Activated CD4-positive, CD25-positive, alpha-beta regulatory T cell treated with anti-CD3 and anti-CD28 coated beads, Interleukin-2, amount 50 U/mL, for 24 hours (primary cell): Measurements from ENCODE around the gene ADARB2.
A peak's percentile ranks its signal among the peaks of the same experiment; 100 is the strongest.

Experiments
- ATAC-seq, 2 donors: fragments of 150-1000 bp; cut with Tn5 transposase; one replicate each; pipeline ENCODE4 v1.10.0; 2021; ENCODE audit warnings: mild to moderate bottlenecking in 1 of 2, moderate library complexity in 1 of 2

Gene ADARB2

GRCh38 chr10:1517684-1518083 lies 219.6 kb downstream of the ADARB2 start:
- ATAC-seq = no peak

GRCh38 chr10:1516492-1517165 lies 220.7 kb downstream of the ADARB2 start:
- ATAC-seq = no peak

DNA sequence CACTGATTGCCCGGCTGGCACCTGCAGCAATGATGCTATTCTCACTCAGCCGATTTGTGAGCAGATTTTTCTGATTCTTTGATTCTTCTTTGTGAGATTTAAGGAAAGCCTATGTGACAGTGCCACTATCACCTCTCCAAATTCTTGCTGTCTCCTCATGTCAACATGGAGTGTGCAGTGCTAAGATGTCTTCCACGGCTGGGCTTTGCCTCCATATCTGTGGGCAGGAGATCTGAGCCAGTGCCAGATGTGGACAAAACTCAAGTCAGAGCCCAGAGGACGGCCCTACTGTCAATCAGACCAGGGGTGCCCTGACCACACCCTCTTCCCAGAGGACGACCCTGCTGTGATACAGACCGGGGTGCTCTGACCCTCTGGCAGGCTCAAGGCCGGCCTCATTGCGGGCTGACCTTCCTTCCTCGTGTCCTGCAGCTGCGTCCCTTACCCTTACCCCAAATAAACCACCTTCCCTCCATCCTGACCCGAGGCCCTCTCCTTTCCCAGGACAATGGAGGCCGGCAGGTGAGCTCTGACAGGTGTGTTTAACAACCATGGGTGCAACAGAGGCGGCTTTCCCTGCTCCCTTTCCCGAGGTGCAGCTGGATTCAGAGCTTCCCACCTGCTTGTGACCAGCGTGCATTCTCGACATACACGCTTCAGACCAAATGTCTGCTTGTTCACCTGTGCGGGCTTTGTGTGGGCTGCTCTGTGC lies 221.4 kb downstream of the ADARB2 start:
- ATAC-seq = no peak

GRCh38 chr10:1515121-1515779 lies 222.1 kb downstream of the ADARB2 start:
- no peak for ATAC-seq

DNA sequence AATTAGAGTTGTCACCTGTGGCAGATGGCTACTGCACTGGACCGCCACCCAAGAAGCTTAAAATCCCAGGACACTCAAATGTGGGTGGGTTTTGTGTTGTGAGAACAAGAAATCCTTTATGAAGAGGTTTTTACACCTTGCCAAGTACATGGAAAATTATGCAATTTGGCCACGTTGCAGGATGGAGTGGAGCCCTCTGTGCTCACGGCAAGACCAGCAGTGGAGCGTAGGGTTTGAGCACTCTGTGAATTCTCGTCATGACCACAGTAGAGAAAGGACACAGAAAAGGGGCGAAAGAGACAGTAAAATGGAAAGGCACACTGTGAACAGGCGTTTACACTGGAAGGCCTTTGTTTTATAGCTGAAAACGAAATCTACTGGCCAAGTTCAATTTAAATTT lies 222.6 kb downstream of the ADARB2 start:
- ATAC-seq = no peak

DNA sequence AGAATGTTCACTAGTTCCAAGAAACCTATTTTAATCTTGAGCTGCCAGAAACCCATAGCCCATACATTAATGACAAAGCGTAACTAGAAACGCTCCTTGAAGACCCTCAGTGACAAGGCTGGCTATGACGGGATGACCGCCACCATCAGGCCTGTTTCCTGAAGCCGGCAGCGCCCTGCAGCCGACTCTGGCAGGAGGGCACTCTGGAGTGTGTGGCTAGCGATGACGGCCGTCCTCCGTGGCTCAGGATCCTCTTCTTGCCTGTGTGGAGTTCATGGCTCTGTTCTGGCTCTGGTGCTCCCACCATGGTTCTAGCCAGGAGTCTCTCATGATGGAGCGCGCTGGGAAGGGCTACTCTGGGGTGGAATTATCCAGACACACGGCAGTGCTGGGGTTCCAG lies 224.1 kb downstream of the ADARB2 start:
- ATAC-seq = no peak

- ATAC-seq = no peak
These were observed 228.3 kb downstream of the ADARB2 start for GRCh38 chr10:1509011-1509530.

DNA sequence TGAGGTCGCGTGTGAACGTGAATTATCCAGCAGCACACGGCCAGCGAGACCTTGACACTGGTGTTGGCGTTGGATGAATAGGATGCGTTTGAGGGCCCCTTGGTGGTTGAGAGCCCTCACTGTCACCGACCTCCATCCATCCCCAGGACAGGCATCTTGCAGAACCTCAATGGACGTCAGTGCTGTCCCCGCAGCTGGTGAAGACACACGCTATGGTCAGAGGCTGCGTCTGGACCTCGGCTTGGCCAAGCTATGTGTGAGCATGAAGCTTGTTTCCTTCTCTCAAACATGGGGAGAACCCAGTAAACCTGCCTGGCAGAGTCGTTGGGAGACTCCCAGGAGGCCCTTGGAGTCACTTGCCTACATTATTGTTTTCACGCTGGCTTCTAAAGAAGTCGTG lies 229.2 kb downstream of the ADARB2 start:
- ATAC-seq = no peak

DNA sequence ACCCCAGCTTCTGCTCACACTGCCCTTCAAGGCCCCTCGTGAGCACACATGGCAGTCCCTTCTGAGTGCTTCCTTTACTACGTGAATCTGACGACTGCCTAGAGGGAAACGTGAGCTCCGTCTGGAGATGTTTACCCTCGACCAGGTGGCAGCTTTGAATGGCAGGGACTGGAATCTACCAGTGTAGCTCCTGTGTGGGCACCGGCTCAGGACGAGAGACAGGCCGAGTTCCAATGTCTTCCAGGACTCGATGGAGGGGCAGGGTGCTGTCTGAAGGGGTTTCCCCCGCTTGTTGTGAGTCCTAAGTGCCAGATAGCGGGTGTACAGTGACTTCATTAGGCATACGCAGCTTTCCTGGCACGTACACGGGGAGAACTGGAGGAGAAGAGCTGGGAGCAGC lies 229.9 kb downstream of the ADARB2 start:
- ATAC-seq = no peak

- no peak for ATAC-seq
These were observed 232.4 kb downstream of the ADARB2 start for GRCh38 chr10:1504940-1505339.

DNA sequence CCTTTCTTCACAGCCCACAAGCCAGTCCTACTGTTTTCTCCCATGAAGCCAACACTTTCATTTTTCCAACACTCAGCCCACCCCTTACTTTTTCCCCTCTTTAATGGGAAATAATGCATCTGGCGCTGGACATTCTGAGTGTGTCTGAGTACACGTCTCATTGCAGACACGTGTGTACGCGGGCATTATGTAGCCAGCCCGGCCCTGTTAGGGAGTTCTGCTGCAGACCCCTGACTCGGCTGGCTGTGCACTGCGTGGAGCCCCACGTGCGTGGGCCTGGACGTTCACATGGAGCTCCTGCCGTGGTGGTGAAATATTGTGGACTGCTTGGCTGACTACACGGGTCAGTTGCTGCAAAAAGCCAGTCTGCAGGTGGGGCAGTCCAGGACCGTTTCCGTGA lies 233.0 kb downstream of the ADARB2 start:
- ATAC-seq = no peak

DNA sequence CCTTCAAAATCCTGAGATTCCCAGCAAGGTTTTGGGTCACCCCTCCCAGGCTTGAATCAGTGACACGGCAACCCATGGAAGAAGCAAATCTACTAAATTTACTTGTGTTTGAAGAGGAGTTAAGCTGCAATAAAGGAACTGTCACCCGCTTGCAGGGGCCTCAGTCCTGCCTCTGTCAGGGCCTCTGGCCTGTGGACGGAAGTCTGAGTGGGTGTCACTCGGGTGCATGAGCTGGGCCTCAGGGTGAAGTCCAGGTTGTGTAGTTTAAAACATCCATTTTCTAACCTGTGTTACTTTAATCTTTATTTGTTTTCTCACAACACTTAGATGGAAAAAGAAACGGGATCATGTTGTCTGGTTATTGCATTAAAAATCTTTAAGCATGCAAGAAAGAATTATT lies 234.9 kb downstream of the ADARB2 start:
- ATAC-seq = no peak

DNA sequence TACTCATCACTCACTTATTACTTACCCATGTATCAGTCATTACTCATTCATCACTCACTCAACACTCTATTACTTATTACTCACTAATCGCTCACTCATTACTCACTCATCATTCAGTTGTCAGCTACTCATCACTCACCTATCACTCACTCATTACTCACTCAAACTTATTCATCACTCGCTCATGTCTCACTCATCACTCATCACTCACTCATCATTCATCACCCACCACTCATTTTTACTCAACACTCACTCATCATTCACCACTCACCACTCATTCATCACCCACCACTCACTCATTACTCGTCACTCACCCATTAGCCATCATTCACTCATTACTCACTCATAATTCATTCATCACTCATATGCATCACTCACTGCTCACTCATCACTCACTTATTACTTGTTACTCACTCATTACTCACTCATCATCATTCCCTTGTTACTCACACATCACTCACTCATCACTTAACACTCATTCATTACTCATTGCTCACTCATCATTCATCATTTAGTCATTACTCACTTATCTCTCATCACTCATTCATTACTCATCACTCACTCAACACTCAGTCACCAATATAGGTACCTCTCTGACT lies 237.9 kb downstream of the ADARB2 start:
- peak; percentile 65 to 66 for ATAC-seq

GRCh38 chr10:1498746-1499358 lies 238.5 kb downstream of the ADARB2 start:
- peak; percentile 48 to 53 for ATAC-seq

GRCh38 chr10:1495915-1496517 lies 241.3 kb downstream of the ADARB2 start:
- no peak for ATAC-seq

- no peak for ATAC-seq
These were observed 244.7 kb downstream of the ADARB2 start for GRCh38 chr10:1492641-1493040.

DNA sequence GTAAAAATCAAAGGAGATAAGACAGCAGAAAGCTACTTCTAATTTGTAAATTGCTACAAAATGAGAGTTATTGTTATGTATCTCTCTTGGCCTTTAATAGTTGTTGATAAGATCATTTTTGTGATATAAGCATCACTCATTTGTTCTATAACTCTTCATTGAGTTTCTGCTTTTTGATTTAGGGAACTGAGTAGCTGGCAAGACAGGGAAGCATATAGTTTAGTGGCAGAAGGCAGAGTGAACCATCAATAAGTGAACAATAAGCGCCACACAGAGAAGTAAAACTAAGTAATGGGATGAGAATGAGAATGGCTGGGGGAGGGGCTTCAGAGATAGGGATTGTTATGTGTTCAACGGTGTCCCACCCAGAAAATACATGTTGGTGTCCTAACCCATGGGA lies 245.4 kb downstream of the ADARB2 start:
- no peak for ATAC-seq

GRCh38 chr10:1489801-1490200 lies 247.5 kb downstream of the ADARB2 start:
- no peak for ATAC-seq

GRCh38 chr10:1488970-1489548 lies 248.3 kb downstream of the ADARB2 start:
- ATAC-seq = no peak

DNA sequence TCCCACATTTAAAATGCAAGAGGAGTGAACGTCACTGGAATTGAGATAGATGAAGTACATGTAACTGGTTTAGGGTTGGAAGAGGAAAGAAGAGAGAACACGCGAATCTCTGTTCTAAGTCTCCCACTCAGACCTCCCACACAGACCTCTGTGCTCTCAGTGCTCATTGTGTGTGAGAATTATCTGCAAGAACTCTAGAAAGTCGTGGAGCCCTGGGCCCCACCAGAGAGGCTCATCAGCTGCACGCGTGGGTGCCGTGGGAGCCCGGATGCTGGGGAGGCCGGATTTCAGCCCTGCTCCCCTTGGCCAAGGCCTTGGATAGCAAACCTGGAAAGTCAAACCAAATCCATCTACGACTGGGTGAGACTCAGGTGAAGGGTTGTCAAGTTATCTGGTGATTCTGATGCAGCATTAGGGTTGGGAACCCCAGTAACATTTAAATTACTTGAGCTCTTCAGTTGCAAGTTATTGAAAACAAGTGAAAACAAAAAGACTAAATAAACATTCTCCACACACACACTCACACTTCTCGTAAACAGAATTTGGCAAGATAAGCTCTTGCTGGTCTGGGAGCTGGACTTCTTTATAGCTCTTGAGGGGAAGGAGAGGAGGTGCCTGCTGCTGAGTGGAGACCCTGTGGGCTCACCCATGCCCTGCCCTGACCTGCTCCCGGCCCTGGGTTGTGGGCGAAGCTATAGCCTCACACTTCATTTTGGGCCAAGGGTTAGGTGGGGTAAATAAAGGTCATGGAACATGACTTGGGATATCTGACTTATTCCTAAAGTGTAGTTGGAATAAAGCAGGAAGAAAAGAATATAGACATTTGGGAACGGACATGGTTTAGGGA lies 250.3 kb downstream of the ADARB2 start:
- ATAC-seq = no peak

DNA sequence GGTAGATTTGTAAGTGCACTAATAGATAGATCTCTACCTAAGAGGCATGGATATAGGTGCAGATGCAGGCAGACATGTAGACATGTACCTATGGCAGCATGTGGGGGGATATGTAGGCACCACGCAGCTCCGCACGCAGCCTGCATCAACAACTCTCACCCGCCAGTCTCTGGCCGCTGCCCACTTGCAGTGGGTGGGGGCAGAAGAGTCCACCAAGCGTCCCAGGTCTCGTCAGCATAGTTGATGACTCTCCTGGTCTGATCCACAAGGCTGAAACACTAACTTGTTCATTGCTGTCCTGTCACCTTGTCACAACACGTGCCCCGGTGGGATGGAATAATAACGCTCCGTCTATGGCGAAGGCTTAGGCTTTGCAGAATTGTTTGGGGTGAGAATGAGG lies 252.0 kb downstream of the ADARB2 start:
- ATAC-seq = no peak
